GM11168 (cell line): Measurements from ENCODE around the gene PCSK5.
"Not testable (repeated sequence)": the region's sequence is repeated elsewhere in the genome, so short reads cannot be mapped to it uniquely, and the experiment has no call there.

Experiments used
- in situ Hi-C: fragments of 300-500 bp; cut with MboI; formaldehyde crosslinking; loops from one replicate; pipeline ENCODE4 v1.12.0; 2022; ENCODE audit warnings: low sequenced_read_pairs; ENCODE audit not compliant: unreplicated experiment

Gene PCSK5

DNA sequence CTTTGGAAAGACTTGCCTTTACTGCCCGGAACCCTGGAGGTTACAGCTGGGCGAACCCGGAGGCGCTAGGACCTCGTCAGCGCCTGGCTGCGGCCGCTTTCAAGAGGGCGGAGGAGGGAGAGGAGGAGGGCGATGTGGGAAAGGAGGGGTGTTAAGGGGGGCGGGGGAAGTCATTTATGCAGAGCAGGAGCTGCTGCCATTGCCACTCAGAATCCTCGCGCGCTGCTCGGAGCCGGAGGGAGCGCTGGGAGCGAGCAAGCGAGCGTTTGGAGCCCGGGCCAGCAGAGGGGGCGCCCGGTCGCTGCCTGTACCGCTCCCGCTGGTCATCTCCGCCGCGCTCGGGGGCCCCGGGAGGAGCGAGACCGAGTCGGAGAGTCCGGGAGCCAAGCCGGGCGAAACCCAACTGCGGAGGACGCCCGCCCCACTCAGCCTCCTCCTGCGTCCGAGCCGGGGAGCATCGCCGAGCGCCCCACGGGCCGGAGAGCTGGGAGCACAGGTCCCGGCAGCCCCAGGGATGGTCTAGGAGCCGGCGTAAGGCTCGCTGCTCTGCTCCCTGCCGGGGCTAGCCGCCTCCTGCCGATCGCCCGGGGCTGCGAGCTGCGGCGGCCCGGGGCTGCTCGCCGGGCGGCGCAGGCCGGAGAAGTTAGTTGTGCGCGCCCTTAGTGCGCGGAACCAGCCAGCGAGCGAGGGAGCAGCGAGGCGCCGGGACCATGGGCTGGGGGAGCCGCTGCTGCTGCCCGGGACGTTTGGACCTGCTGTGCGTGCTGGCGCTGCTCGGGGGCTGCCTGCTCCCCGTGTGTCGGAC is at the start of gene PCSK5:
Gene PCSK5, plus strand, starts transcription at position 202 of the 805 bp plus-strand sequence. Its CDS starts 509 bp downstream, at position 711.
- in situ Hi-C loops = no loop called here

DNA sequence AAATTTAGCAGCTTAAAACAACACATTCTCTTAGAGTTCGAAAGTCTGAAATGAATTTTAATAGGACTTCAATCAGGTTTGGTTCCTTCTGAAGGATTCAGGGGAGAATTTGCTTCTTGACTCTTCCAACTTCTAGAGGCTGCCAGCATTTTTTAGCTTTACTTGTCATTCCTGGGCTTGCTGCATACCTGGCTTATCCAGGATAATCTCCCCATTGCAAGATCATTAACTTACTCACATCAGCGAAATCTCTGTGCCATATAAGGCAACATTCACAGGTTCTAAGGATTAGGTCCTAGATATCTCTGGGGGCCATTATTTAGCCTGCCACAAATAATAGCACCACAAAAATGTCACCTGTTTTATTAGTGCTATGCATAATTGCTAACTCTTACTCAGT is 46.2 kb upstream of the PCSK5 start:
- in situ Hi-C loops = no loop called here

DNA sequence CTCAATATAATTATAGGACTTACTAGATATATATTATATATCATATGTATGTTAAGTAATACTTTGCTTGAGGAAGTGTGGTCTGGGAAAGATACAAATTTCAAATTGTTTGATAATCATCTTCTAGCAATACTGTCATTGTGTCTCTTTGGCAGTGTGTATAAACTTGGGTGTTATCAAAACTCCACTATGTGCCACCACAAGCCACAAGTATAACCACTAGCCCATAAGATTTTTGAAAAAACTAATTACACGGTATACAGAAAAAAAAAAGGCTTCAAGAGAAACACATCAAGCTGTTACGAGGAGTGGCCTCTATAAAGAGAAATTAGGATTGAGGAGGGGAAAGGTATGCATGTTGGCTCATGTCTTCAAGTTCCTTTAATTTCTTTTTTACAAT is 44.7 kb upstream of the PCSK5 start:
- in situ Hi-C loops = no loop called here

DNA sequence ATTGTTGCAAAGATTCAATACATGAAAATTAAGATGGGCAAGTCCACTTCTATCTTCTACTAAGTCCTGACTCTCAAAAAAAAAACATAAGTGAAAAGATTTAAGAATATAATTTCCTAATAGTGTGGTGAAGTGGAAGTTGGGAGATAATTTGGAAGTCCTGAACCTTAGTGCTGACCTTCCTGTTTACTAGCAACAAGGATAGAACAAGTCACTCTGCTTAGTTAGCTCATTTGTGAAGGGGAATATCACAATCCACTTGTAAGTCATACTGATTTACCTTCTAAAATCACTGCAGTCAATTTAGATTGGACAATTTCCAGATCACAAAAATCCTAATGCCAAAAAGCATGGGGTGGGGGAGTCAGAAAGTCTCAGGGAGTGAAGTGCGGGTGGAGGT is 43.4 kb upstream of the PCSK5 start:
- in situ Hi-C loops = no loop called here

DNA sequence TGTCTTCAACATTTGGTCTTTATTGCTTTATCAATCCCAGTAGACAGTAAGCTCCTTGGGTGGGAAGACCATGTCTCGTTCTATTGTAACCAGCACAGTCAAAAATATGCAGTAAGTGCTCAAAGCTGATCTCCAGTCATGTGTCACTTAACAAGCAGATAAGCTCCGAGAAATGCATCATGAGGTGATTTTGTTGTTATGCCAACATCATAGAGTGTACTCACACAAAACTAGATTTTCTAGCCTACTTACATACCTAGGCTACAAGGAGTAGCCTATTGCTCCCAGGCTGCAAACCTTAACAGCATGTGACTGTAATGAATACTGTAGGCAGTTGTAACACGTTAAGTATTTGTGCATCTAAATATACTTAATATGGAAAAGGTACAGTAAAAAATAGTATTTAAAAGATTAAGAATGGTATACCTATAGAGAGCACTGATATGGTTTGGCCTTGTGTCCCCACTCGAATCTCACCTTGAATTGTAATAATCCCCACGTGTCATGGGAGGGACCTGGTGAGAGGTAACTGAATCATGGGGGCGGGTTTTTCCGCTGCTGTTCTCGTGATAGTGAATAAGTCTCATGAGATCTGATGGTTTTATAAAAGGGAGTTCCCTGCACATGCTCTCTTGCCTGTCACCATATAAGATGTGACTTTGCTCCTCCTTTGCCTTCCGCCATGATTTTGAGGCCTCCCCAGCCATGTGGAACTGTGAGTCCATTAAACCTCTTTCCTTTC is 39.8 kb upstream of the PCSK5 start:
- in situ Hi-C loops = no loop called here

DNA sequence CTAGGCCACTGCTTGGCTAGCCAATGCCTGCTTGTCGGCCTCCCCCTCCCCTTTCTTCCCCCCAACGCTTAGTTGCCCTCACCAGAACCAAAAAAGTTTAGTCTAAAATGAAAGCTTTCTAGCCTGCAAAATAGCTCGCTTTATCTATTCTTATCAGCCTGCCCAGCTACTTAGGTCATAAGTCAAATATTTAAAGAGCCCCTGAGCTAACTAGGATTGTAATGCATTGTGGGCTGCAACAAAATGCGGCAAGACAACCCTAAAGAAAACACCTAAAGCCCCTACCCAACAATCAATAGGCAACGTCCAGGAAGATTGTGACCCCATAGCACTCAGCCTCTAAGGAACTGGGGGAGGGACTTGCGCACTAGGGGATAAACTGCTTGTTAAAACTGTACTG is 38.6 kb upstream of the PCSK5 start:
- in situ Hi-C loops = no loop called here

DNA sequence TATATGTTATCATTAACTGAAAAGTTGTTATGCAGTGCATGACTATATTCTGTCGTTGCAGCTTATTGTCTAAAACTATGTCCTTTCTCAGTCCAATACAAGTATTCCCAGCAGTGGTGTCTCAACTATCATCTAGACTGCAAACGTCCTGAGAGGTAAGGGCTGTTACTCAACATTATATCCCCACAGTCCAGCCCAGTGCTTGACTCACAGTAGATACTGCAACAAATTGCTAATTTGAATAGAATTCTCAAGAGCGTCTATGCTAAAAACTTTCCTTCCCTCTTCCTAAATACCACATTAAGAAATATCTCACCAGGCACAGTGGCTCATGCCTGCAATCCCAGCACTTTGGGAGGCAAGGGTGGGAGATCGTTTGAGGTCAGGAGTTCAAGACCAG is 37.7 kb upstream of the PCSK5 start:
- in situ Hi-C loops = no loop called here

DNA sequence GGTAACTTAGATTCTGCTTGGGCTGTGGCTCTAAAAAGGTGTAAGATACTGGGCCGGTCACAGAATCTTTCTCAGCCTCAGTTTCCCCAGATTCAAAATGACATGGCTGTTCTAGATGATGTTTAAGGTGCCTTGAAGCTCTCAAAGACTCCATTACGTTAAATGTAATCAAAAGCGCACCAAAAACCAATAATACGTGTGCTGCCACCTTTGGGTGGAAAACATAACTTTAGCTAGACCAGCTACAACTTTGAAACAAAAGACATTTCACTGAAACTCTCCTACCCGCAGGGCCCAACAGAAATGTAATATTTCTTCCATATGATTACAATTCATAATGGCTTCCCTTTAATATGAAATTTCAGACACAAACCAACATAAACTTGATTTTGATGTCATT is 35.0 kb upstream of the PCSK5 start:
- in situ Hi-C loops = no loop called here

DNA sequence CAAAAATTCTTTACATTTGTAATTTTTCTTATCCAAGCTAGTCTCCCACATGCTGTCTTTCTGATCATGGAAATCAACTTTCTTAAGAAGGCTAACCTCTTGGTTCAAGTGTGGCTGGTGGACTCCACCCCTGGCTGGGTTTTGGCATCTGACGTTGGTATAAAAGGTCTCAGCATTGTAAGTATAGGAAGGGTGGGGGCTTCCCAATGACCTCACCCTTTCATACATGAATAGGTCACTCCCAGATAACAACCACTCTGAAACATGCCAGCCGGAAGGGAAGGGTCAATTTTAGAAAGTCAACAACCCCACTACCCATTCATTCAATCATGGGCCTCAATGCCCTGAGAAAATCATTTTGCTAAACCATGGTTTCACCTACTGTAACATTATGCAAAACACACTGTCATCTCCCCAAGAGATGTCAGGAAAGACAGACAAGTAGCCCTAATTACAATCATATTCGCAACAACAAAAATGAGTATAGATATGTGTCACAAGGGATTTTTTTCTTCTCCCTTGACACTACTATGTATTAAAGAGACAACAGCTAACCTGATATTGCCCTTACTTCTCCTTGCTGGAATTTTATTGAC is 31.9 kb upstream of the PCSK5 start:
- in situ Hi-C loops = no loop called here

DNA sequence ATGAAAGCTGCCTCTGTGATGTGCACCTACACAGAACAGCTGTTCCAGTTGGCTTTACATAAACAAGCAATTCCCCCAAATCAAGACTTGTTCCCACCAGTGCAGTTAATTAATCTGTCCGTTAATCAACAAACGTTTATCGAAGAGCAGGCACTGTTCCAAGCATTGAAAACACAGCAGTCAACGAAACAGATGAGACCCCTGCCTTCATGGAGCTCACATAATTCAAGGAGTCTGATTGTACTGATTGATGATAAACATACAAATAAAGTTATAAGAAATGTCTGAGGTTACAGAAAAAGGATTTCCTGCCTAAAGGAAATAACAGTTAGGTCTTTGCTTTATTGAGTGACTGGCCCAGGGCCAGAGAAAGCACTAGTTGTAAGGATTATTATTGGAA is 26.2 kb upstream of the PCSK5 start:
- in situ Hi-C loops = no loop called here

DNA sequence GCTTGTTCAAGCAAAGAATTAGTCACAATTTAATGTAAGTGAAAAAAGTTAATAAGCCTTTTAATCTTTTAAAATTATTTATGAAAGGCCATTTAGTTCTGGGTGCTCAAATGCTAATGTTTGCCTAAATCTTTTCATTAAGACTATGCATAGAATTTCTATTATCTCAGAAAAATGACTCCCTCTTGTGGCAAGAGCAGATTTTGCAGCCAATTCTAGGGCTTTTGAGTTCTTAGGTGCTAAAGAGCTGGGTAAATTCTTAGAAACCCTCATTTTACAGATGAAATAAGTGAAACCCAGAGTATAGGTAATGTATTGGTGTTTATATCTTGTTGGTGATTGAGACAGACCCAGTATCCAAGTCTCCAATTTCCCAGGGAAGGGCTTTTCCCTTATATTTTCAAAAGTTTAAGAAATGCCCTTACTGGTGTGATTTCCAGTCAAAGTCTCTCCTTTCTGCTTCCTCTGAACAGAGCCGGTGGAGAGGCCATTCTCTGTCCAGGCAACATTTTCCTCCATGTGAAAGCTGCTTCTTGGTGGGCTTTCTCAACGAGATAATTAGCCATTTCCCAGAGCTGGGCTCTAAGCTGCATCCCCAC is 24.1 kb upstream of the PCSK5 start:
- in situ Hi-C loops = no loop called here

DNA sequence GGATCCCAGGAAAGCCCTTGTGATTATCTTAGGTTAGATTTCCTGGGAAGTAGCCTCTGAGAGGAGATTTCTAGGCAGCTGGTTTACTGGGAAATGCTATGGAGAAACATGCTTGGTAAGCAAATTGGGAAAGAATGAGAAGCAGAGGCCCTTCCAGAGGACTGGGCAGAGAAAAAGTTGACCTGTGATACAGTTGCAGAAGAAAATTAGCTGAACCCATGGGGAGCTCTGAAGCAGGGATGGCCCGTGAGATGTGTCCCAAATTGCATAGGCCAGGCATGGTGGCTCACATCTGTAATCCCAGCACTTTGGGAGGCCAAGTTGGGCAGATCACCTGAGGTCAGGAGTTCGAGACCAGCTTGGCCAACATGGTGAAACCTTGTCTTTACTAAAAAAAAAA is 21.9 kb upstream of the PCSK5 start:
- in situ Hi-C loops = not testable (repeated sequence)

DNA sequence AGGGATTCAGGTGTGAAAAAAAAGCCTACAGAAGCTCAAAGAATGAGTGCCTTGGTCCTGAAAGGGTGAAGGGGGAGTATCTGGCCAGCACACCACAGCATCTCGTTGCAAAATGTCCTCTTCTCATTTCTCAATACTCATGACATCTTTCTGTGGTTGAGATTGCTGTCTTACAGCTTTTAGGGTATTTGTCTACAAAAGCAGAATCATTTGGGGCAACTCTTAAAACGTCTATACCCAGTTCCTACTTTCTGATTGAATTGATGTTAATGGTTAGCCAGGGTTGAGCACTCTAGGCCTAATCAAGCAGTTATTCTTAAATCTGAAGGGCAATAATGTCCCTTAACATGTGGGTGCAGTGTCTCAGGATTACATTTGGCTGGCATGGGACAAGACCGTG is 21.2 kb upstream of the PCSK5 start:
- in situ Hi-C loops = no loop called here

DNA sequence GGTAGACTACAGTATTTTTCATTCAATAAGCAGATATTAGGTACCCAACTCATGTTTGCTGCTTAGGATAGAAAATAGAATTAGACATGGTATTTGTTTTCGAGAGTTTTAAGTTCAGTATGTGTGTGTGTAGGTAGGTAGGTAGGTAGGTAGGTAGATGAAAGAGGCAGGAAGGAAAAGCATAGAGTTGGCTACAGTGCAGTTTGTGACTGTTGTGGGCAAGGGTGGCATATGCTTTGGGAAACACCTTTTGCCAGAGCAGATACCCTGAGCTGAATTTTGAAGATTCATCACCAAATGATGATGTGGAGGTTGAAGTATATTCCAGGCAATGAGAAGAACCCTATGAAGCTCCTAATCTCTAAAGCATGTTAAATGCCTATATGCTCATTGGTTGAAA is 20.0 kb upstream of the PCSK5 start:
- in situ Hi-C loops = no loop called here

DNA sequence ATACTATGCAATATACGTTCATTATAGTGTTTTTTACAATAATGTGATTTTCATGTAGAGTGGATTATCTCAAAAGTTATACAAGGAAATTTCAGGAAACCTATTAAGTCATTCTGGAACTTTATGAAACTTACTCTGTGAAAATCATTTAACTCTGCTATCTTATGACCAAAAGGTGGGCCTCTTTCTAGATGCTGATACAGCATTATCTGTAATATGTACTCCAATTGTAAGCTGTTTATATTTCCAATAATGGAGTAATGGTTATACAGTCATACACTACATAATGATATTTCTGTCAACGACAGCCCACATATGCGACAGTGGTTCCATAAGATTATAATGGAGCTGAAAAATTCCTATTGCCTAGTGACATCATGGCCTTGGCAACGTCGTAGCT is 18.8 kb upstream of the PCSK5 start:
- in situ Hi-C loops = no loop called here

DNA sequence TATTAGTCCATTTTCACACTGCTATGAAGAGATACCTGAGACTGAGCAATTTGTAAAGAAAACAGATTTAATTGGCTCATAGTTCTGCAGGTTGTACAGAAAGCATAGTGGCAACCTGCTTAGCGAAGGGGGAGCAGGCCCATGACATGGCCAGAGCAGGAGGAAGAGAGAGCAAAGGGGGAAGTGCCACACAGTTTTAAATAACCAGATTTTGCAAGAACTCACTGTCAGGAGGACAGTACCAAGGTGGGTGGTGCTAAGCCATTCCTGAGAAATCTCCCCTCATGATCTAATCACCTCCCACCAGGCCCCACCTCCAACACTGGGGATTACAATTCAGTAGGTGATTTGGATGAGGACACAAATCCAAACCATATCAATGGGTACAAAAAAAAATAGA is 16.8 kb upstream of the PCSK5 start:
- in situ Hi-C loops = no loop called here

DNA sequence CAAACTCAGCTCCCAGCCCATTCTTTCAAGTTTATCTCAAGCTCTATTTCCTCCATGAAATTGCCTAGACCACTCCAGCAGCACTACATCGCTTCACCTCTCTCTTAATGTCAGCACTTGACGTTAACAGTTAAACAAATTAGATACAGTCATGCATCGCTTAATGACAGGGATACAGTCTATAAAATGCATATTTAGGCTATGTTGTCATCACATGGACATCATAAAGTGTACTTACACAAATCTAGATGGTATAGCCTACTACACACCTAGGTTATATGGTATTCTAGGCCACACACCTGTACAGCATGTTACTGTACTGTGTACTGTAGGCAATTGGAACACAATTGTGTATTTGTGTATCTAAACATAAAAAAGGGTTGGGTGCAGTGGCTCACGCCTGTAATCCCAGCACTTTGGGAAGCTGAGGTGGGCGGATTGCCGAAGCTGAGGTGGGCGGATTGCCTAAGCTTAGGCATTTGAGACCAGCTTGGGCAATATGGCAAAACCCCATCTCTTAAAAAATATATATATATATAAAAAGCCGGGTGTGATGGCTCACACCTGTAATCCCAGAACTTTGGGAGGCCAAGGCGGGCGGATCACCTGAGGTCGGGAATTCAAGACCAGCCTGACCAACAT is 13.4 kb upstream of the PCSK5 start:
- in situ Hi-C loops = no loop called here

DNA sequence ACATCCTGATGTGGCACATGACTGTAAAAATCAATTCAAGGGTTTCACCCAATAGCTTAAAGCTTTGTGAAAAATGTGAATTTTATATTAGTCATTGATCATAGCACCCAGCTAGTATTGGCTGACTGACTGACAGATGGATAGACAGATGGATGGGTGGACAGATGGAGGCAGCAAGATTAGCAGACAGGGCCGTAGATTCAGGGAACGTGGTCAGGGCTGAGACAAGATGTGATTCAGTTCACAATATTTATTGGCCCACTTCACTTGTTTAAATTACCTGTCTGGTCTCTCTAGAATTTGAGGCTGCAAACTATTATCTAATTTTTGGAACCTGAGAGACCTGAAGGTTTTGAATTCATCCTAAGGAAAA is 12.0 kb upstream of the PCSK5 start:
- in situ Hi-C loops = no loop called here

DNA sequence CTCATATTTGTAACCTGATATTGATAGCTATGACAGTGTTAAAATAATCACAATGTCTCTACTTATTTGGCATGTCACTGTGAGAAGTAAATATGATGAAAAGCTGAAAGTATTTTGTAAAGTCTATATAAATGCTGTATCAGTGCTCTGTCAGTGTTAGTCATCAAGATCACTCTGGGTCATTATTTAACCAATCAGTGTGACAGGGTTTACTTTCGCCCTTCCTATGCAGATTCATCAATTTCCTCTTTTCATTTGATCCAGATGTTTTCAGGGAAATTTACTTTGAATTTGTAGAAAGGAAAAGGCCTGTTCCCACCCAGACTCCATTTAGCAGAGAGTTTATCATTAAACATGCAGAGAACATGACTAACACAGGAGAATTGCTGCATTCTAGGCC is 9.9 kb upstream of the PCSK5 start:
- in situ Hi-C loops = no loop called here

DNA sequence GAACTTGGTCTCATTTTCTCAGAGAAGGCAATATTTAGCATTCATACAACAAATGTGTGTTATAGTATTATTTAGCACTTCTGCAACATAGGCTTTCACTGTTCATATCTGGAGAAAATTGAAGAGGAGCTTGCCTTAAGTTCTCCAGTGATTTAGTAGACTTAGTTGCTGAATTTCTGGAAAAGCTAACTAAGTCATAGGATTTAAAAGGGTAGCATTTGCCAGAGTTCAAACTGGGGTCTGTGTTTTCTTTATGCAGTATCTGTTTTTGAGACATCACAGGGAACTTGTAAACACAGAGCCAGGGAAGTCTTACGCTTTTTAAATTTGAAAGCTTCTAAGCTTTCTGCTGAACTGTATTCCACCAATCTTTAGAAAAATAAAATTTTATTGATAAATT is 8.7 kb upstream of the PCSK5 start:
- in situ Hi-C loops = no loop called here

DNA sequence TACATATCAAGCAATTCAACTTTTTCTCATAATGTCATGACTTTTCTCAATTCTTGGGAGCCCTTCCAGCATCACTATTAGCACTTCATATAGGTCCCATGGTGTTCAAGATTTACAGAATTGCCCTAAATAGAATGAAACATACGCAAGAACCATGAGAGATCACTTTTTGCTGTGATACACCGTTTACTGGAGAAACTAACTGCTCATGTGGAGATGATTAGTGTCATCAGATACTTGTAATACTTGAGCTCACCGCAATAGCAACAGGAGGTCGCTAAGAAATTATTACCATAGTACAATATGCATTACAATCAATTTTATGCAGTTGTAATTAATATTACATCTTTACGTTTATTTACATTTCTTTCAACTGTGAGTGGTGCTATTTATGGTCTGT is 4.8 kb upstream of the PCSK5 start:
- in situ Hi-C loops = no loop called here
